A673 (cell line): Measurements from ENCODE around the gene ARHGEF4.

Experiments used
- CTCF ChIP-seq: fragments of 300-800, 200-600 bp; sonication (generic); conservative IDR thresholded peaks from 2 replicates; pipeline ENCODE4 v1.5.1; 2017; ENCODE audit warnings: low read depth, mild to moderate bottlenecking, antibody characterized with exemption, low read length, moderate library complexity, mixed read lengths
- EZH2 ChIP-seq: fragments of 200-600 bp; sonication (generic); IDR thresholded peaks from 2 replicates; pipeline ENCODE4 v1.6.1; 2017; ENCODE audit warnings: borderline replicate concordance, low read depth, mild to moderate bottlenecking, mixed read lengths, antibody characterized with exemption, low read length; ENCODE audit not compliant: poor library complexity, severe bottlenecking

DNA sequence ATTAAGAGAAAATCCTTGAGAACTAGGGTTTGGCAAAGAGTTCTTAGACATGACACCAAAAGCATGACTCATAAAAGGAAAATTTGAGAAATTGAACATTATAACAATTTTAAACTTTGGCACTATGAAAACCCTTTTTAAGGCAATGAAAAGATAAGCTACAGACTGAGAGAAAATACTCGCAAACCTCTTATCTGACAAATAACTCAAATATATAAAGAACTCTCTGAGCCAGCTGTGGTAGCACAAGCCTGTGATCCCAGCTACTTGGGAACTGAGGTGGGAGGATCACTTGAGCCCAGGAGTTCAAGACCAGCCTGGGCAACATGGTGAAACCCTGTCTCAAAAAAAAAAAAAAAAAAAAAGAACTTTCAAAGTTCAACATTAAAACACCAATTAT lies 186.0 kb downstream of the ARHGEF4 start:
- no peak for TF ChIP-seq CTCF
- no peak for TF ChIP-seq EZH2
